GM10248 (cell line): Measurements from ENCODE around the gene SAPCD1.

Experiments used
- CTCF ChIA-PET: fragments of 300-600 bp; sonication (Branson Sonifier 250); formaldehyde crosslinking; extraction: SDS; loops from one replicate; lab custom pipeline; 2021; ENCODE audit warnings: antibody characterized with exemption; lab: Yijun Ruan, JAX
- POLR2A ChIA-PET: fragments of 350-650 bp; sonication (Branson Sonifier 250); formaldehyde crosslinking; extraction: SDS; loops from one replicate; lab custom pipeline; 2020; ENCODE audit warnings: antibody characterized with exemption; lab: Yijun Ruan, JAX
- DNase-seq: peaks from one replicate; pipeline ENCODE4 v3.0.0; 2012; ENCODE audit errors: extremely low spot score
- TF ChIP-seq, protein P1 (sequence below): IDR thresholded peaks from 2 replicates; pipeline ENCODE4 v1.5.1; 2012; ENCODE audit warnings: mild to moderate bottlenecking, low read depth; ENCODE audit errors: extremely low read depth, missing control alignments, control extremely low read depth

The SAPCD1 gene

DNA sequence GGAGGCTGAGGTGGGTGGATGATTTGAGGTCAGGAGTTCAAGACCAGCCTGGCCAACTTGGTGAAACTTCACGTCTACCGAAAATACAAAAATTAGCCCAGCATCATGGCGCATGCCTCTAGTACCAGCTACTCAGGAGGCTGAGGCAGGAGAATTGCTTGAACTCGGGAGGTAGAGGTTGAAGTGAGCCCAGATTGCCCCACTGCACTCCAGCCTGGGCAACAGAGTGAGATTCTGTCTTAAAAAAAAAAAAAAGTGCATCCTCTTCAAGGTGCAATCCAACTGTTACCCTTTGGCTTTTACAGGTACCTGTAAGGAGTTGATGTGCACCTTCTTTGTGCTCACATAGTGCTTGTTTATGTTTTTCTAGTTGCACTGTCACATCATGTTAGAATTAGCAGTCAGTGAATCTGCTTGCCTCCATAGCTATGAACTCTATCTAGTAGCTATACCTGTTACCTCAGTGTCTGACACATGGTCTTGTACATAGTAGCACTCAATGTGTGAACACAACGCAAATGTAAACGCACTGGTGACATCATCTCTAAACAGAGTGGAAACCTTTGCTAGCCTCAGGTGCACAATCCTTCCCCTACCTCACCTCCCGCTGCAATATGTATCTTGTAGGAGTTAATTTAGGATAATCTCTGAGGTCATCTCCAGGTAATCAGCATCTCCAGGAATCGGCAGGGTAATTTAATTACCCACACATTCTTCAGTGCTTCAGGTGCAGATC is 13.0 kb upstream of the SAPCD1 start:
- POLR2A ChIA-PET = no interaction called here
- CTCF ChIA-PET = interaction anchor here (1.4 to 3.0 kb wide), 3 partner anchors 21 to 71 kb away, joined by 3 to 14 read pairs (median 4); no protein-coding TSS in a partner anchor
- no peak for DNase-seq
- TF ChIP-seq, protein P1, sequence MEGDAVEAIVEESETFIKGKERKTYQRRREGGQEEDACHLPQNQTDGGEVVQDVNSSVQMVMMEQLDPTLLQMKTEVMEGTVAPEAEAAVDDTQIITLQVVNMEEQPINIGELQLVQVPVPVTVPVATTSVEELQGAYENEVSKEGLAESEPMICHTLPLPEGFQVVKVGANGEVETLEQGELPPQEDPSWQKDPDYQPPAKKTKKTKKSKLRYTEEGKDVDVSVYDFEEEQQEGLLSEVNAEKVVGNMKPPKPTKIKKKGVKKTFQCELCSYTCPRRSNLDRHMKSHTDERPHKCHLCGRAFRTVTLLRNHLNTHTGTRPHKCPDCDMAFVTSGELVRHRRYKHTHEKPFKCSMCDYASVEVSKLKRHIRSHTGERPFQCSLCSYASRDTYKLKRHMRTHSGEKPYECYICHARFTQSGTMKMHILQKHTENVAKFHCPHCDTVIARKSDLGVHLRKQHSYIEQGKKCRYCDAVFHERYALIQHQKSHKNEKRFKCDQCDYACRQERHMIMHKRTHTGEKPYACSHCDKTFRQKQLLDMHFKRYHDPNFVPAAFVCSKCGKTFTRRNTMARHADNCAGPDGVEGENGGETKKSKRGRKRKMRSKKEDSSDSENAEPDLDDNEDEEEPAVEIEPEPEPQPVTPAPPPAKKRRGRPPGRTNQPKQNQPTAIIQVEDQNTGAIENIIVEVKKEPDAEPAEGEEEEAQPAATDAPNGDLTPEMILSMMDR = no peak

- CTCF ChIA-PET = interaction anchor here (1.4 to 3.0 kb wide), 4 partner anchors 10 to 72 kb away, joined by 3 to 14 read pairs (median 4); no protein-coding TSS in a partner anchor
- TF ChIP-seq, protein P1 = no peak
- DNase-seq = no peak
- POLR2A ChIA-PET = no interaction called here
Measured at GRCh38 chr6:31750411-31751022, 11.9 kb upstream of the SAPCD1 start.

- ChIA-PET CTCF (interaction anchor here (0.8 to 2.1 kb wide), 11 partner anchors 11 to 154 kb away, joined by 3 to 9 read pairs (median 4); partner anchors contain the start of genes CLIC1, LSM2 and VARS1), POLR2A (no interaction called here)
- TF ChIP-seq, protein P1 = no peak
- DNase-seq = no peak
Measured at GRCh38 chr6:31752739-31753319, 9.6 kb upstream of the SAPCD1 start.

- ChIA-PET CTCF (interaction anchor here (1.2 to 4.3 kb wide), 5 partner anchors 12 to 207 kb away, joined by 3 to 30 read pairs (median 7); partner anchors contain the start of gene VWA7), POLR2A (no interaction called here)
- TF ChIP-seq, protein P1 = no peak
- DNase-seq = no peak
Measured at GRCh38 chr6:31758281-31758680, 4.2 kb upstream of the SAPCD1 start.

DNA sequence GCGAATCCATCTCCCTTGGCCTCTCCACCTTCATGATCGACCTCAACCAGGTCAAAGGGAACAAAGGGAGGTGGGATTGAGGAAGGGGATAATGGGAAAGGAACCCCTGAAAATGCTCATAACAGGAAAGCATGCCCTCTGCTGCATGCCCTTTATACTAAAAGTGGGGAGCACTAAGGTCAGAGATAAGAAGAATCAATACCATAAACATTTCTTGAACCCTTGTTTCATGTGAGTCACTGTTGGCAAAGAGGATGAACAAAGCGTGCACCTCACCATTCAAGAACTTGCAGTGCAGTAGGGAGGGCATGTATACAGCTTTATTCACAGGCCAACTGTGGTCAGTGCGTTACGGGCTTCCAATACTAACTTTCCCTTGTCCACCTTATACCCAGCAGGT is 1.7 kb upstream of the SAPCD1 start:
- POLR2A ChIA-PET = no interaction called here

More for the DNA sequence above, 1.7 kb upstream of the SAPCD1 start:
- TF ChIP-seq, protein P1 = no peak
- CTCF ChIA-PET = interaction anchor here (4.3 kb wide), 1 partner anchor 9 kb away, joined by 30 read pairs; no protein-coding TSS in a partner anchor
- no peak for DNase-seq
